Measurements from ENCODE around the gene CCR2.

CCR2 gene

GRCh38 chr3:46338840-46339239, 15.1 kb upstream of the CCR2 start:
- no peak for DNase-seq
- TF ChIP-seq GATA1 (IDR thresholded peaks at IDR 0.05; ENCODE audit: low read depth, low read length) (no peak), POLR2A (IDR thresholded peaks at IDR 0.05; ENCODE audit: low read length) (no peak)

- no peak for DNase-seq
- TF ChIP-seq GATA1 (IDR thresholded peaks at IDR 0.05; ENCODE audit: low read depth, low read length), result no peak
- no peak for TF ChIP-seq POLR2A (IDR thresholded peaks at IDR 0.05; ENCODE audit: low read length)
Measured at GRCh38 chr3:46344476-46344875, 9.4 kb upstream of the CCR2 start.

- no peak for TF ChIP-seq POLR2A (IDR thresholded peaks at IDR 0.05; ENCODE audit: low read length)
- no peak for TF ChIP-seq GATA1 (IDR thresholded peaks at IDR 0.05; ENCODE audit: low read depth, low read length)
- DNase-seq, result no peak
Measured at GRCh38 chr3:46348823-46349482, 5.0 kb upstream of the CCR2 start.

- DNase-seq, result no peak
- TF ChIP-seq POLR2A (IDR thresholded peaks at IDR 0.05; ENCODE audit: low read length) (no peak), GATA1 (IDR thresholded peaks at IDR 0.05; ENCODE audit: low read depth, low read length) (no peak)
Measured at GRCh38 chr3:46349484-46350261, 4.2 kb upstream of the CCR2 start.

GRCh38 chr3:46350262-46350565, 3.7 kb upstream of the CCR2 start:
- DNase-seq, result no peak
- TF ChIP-seq GATA1 (IDR thresholded peaks at IDR 0.05; ENCODE audit: low read depth, low read length) (no peak), POLR2A (IDR thresholded peaks at IDR 0.05; ENCODE audit: low read length) (no peak)

- no peak for DNase-seq
- TF ChIP-seq GATA1 (IDR thresholded peaks at IDR 0.05; ENCODE audit: low read depth, low read length) (no peak), POLR2A (IDR thresholded peaks at IDR 0.05; ENCODE audit: low read length) (no peak)
Measured at GRCh38 chr3:46351646-46352045, 2.3 kb upstream of the CCR2 start.

GRCh38 chr3:46353090-46353489, 821 bp upstream of the CCR2 start:
- DNase-seq, result no peak
- no peak for TF ChIP-seq POLR2A (IDR thresholded peaks at IDR 0.05; ENCODE audit: low read length)
- TF ChIP-seq GATA1 (IDR thresholded peaks at IDR 0.05; ENCODE audit: low read depth, low read length), result no peak

GRCh38 chr3:46354478-46354877, 567 bp downstream of the CCR2 start:
- TF ChIP-seq POLR2A (IDR thresholded peaks at IDR 0.05; ENCODE audit: low read length) (no peak), GATA1 (IDR thresholded peaks at IDR 0.05; ENCODE audit: low read depth, low read length) (no peak)
- DNase-seq, result no peak

GRCh38 chr3:46354984-46355383, 1.1 kb downstream of the CCR2 start:
- TF ChIP-seq GATA1 (IDR thresholded peaks at IDR 0.05; ENCODE audit: low read depth, low read length), result no peak
- no peak for TF ChIP-seq POLR2A (IDR thresholded peaks at IDR 0.05; ENCODE audit: low read length)

GRCh38 chr3:46356276-46356675, 2.4 kb downstream of the CCR2 start:
- DNase-seq, result no peak
- TF ChIP-seq GATA1 (IDR thresholded peaks at IDR 0.05; ENCODE audit: low read depth, low read length), result no peak
- no peak for TF ChIP-seq POLR2A (IDR thresholded peaks at IDR 0.05; ENCODE audit: low read length)

More at GRCh38 chr3:46354984-46355383, 1.1 kb downstream of the CCR2 start:
- peak in 1 of 2 experiments; percentile 11 for DNase-seq

- DNase-seq, result no peak
- no peak for TF ChIP-seq POLR2A (IDR thresholded peaks at IDR 0.05; ENCODE audit: low read length)
- TF ChIP-seq GATA1 (IDR thresholded peaks at IDR 0.05; ENCODE audit: low read depth, low read length), result no peak
Measured at GRCh38 chr3:46356909-46357308, 3.0 kb downstream of the CCR2 start.

- TF ChIP-seq POLR2A (IDR thresholded peaks at IDR 0.05; ENCODE audit: low read length) (no peak), GATA1 (IDR thresholded peaks at IDR 0.05; ENCODE audit: low read depth, low read length) (no peak)
- DNase-seq, result no peak
Measured at GRCh38 chr3:46358466-46358865, 4.6 kb downstream of the CCR2 start.

- TF ChIP-seq GATA1 (IDR thresholded peaks at IDR 0.05; ENCODE audit: low read depth, low read length) (no peak), POLR2A (IDR thresholded peaks at IDR 0.05; ENCODE audit: low read length) (no peak)
- DNase-seq, result no peak
Measured at GRCh38 chr3:46359733-46360493, 6.0 kb downstream of the CCR2 start.

GRCh38 chr3:46360907-46361306, 7.0 kb downstream of the CCR2 start:
- no peak for DNase-seq
- TF ChIP-seq GATA1 (IDR thresholded peaks at IDR 0.05; ENCODE audit: low read depth, low read length), result no peak
- no peak for TF ChIP-seq POLR2A (IDR thresholded peaks at IDR 0.05; ENCODE audit: low read length)
